Suprapubic skin (tissue), 4 donors: Measurements from ENCODE around the gene AIG1.

ENCODE experiments used
- CTCF ChIP-seq, 2 donors: fragments of 200-600 bp in 1 of 2; fragments of 450-650 bp in 1 of 2; sonication (generic) in 1 of 2; IDR thresholded peaks; one replicate each; pipeline ENCODE4 v1.5.1; 2016 to 2019; ENCODE audit warnings: antibody characterized with exemption in 2 of 2, mild to moderate bottlenecking in 1 of 2, moderate library complexity in 1 of 2
- POLR2A ChIP-seq, 2 donors: fragments of 450-650 bp; IDR thresholded peaks; one replicate each; pipeline ENCODE4 v1.6.1; 2017; ENCODE audit warnings: antibody characterized with exemption in 2 of 2, mild to moderate bottlenecking in 2 of 2, moderate library complexity in 2 of 2
- POLR2AphosphoS5 ChIP-seq, 3 donors: sonication (generic); formaldehyde crosslinking; IDR thresholded peaks; one replicate each; pipeline ENCODE4 v1.6.1; 2017; ENCODE audit warnings: antibody characterized with exemption in 3 of 3

GRCh38 chr6:143223895-143224294, 163.2 kb downstream of the AIG1 start:
- no peak for TF ChIP-seq CTCF (IDR thresholded peaks at IDR 0.05)
- no peak for TF ChIP-seq POLR2AphosphoS5 (IDR thresholded peaks at IDR 0.05)
- no peak for TF ChIP-seq POLR2A (IDR thresholded peaks at IDR 0.05)
